Skeletal muscle tissue (tissue), 4 donors: ENCODE results near the gene PPP1R3F. TPM values are rescaled to one million over a fixed set of nuclear protein-coding genes. Genes with fewer than 3 reads are reported as not detected.
"Not testable (repeated sequence)": the region's sequence is repeated elsewhere in the genome, so short reads cannot be mapped to it uniquely, and the experiment has no call there.

Source experiments
- H3K27ac ChIP-seq: one replicate; pipeline ENCODE4 v1.7.0; 2013; ENCODE audit warnings: mild to moderate bottlenecking, low read depth, low read length, inconsistent platforms
- H3K27me3 ChIP-seq, 3 donors: one replicate each; pipeline ENCODE4 v1.7.0; 2013; ENCODE audit warnings: low read length in 3 of 3; ENCODE audit not compliant: control insufficient read depth in 3 of 3, insufficient read depth in 3 of 3
- H3K36me3 ChIP-seq, 3 donors: one replicate each; pipeline ENCODE4 v1.7.0; 2013; ENCODE audit warnings: low read length in 3 of 3; ENCODE audit not compliant: control insufficient read depth in 3 of 3, insufficient read depth in 3 of 3
- H3K4me1 ChIP-seq, 3 donors: one replicate each; pipeline ENCODE4 v1.7.0; 2013; ENCODE audit warnings: low read length in 3 of 3, mild to moderate bottlenecking in 3 of 3; ENCODE audit not compliant: control insufficient read depth in 3 of 3, insufficient read depth in 3 of 3
- H3K4me3 ChIP-seq, 3 donors: one replicate each; pipeline ENCODE4 v1.7.0; 2013; ENCODE audit warnings: low read length in 3 of 3
- H3K9ac ChIP-seq, 3 donors: one replicate each; pipeline ENCODE4 v1.7.0; 2013; ENCODE audit warnings: low read length in 3 of 3, mild to moderate bottlenecking in 3 of 3, moderate library complexity in 2 of 3, low read depth in 1 of 3
- H3K9me3 ChIP-seq, 3 donors: one replicate each; pipeline ENCODE4 v1.7.0; 2013; ENCODE audit warnings: low read length in 3 of 3; ENCODE audit not compliant: control insufficient read depth in 3 of 3
- total RNA-seq: library from RNA; depleted of rRNA; stranded (reverse); fragments of >200 nt; gene quantifications from one replicate; pipeline ENCODE4 v1.2.3, GENCODE V29; 2014
- donor health status: Osteomylitis.

The PPP1R3F gene
- total RNA-seq, 1 donor from 2014 or later, result 6.8 TPM

DNA sequence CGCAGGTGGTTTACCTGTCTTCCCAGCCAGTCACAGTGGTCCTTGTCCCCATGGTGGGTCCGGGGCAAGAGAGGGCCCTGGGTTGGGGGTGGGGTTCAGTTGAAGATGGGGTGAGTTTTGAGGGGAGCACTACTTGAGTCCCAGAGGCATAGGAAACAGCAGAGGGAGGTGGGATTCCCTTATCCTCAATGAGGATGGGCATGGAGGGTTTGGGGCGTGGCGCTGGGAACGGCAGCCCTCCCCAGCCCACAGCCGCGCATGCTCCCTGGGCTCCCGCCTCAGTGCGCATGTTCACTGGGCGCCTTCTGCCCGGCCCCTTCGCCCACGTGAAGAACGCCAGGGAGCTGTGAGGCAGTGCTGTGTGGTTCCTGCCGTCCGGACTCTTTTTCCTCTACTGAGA lies 61.7 kb downstream of the PPP1R3F start, which contains the start of gene GAGE13:
Gene GAGE13 (plus strand): TSS at position 301 of the 400 bp plus-strand sequence. CDS start 1,156 bp downstream, outside the sequence.
- H3K27ac ChIP-seq, H3K4me3 ChIP-seq, H3K9ac ChIP-seq, H3K4me1 ChIP-seq, H3K27me3 ChIP-seq, H3K36me3 ChIP-seq, H3K9me3 ChIP-seq: not testable (repeated sequence)

DNA sequence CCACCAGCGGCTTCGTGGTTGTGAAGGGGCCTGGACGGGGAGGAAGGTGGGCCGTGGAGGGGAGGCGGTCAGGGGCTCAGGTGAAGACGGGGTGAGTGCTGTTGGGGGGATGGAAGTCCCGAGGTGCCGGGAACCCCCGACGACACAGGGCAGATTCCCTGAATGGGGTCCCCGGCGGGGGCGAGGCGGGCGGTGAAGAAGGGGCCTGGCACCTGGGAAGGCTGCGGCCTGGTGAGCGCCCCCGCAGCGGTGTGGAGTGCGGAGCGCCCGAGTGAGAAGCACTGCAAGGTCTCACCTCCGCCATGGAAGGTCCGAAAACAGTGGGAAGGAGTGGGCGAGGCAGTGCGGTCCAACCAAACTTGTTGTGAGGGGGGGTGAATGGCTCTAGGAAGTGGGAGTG lies 62.2 kb downstream of the PPP1R3F start:
- H3K36me3 ChIP-seq, H3K4me1 ChIP-seq, H3K27me3 ChIP-seq, H3K9me3 ChIP-seq, H3K4me3 ChIP-seq, H3K27ac ChIP-seq, H3K9ac ChIP-seq: not testable (repeated sequence)

Other genes starting within 250 kb of the PPP1R3F start
- gene TFE3, start 226.4 kb upstream of the PPP1R3F start, total RNA-seq, result 8.4 TPM
- 0.52 TPM for gene CCDC120, start 210.8 kb upstream of the PPP1R3F start, total RNA-seq
- gene PRAF2, start 195.8 kb upstream of the PPP1R3F start, total RNA-seq, result 4.7 TPM
- gene WDR45, start 189.9 kb upstream of the PPP1R3F start, total RNA-seq, result 26.6 TPM
- 20.4 TPM for gene GPKOW, start 146.1 kb upstream of the PPP1R3F start, total RNA-seq
- gene MAGIX, start 107.0 kb upstream of the PPP1R3F start, total RNA-seq, result 2.1 TPM
- gene PLP2, start 97.9 kb upstream of the PPP1R3F start, total RNA-seq, result 19.3 TPM
- gene PRICKLE3, start 83.4 kb upstream of the PPP1R3F start, total RNA-seq, result 2.6 TPM
- gene SYP, start 69.6 kb upstream of the PPP1R3F start, total RNA-seq, result 1.0 TPM
- gene CACNA1F, start 36.5 kb upstream of the PPP1R3F start, total RNA-seq, result not detected
- 5.7 TPM for gene CCDC22, start 34.3 kb upstream of the PPP1R3F start, total RNA-seq
- gene FOXP3, start 5.1 kb upstream of the PPP1R3F start, total RNA-seq, result not detected
- not detected for gene GAGE10, start 33.9 kb downstream of the PPP1R3F start, total RNA-seq
- not detected for gene GAGE12J, start 52.2 kb downstream of the PPP1R3F start, total RNA-seq
- not detected for gene GAGE13, start 61.8 kb downstream of the PPP1R3F start, total RNA-seq